HCT116 (cell line): ENCODE data around the gene CSPG4.
"Not testable (repeated sequence)": the region's sequence is repeated elsewhere in the genome, so short reads cannot be mapped to it uniquely, and the experiment has no call there.

ENCODE experiments used
- CTCF ChIP-seq, 3 experiments: fragments of 200-600 bp in 1 of 3; sonication (generic) in 1 of 3; IDR thresholded peaks in 2 of 3; conservative IDR thresholded peaks in 1 of 3; 2 replicates each; pipeline ENCODE4 v1.5.1; 2012 to 2017; ENCODE audit warnings: low read depth in 2 of 3, low read length in 2 of 3, antibody characterized with exemption in 1 of 3, borderline replicate concordance in 1 of 3, control low read depth in 1 of 3, mild to moderate bottlenecking in 1 of 3, mixed read lengths in 1 of 3, mixed run types in 1 of 3, moderate library complexity in 1 of 3; ENCODE audit not compliant: insufficient read depth in 1 of 3
- EZH2 ChIP-seq: fragments of 200-600 bp; sonication (generic); IDR thresholded peaks from 2 replicates; pipeline ENCODE4 v1.6.1; 2017; ENCODE audit warnings: antibody characterized with exemption, mixed run types
- EZH2phosphoT487 ChIP-seq: fragments of 200-600 bp; IDR thresholded peaks from 2 replicates; pipeline ENCODE4 v1.6.1; 2018; ENCODE audit warnings: antibody characterized with exemption, borderline replicate concordance
- MAX ChIP-seq: IDR thresholded peaks from 2 replicates; pipeline ENCODE4 v1.6.1; 2012
- POLR2AphosphoS5 ChIP-seq: IDR thresholded peaks from 2 replicates; pipeline ENCODE4 v1.6.1; 2011; ENCODE audit warnings: mild to moderate bottlenecking, low read depth, low read length, moderate library complexity
- SRF ChIP-seq: IDR thresholded peaks from 2 replicates; pipeline ENCODE4 v1.6.1; 2012; ENCODE audit warnings: low read depth
- TCF7L2 ChIP-seq: IDR thresholded peaks from 2 replicates; pipeline ENCODE4 v1.7.0; 2011; ENCODE audit warnings: borderline replicate concordance, inconsistent platforms; ENCODE audit not compliant: insufficient read depth, insufficient read length; ENCODE audit errors: extremely low read depth
- ZBTB33 ChIP-seq: IDR thresholded peaks from 2 replicates; pipeline ENCODE4 v1.6.1; 2011; ENCODE audit warnings: mild to moderate bottlenecking, low read length, moderate library complexity; ENCODE audit not compliant: insufficient replicate concordance; ENCODE audit errors: extremely low read depth
- ZNF274 ChIP-seq: fragments of 200-500 bp; sonication (Bioruptor generic); IDR thresholded peaks from 2 replicates; pipeline ENCODE4 v1.6.1; 2014; ENCODE audit warnings: mild to moderate bottlenecking, low read depth, low read length, inconsistent platforms

GRCh38 chr15:75710874-75711273 is 1.8 kb downstream of the CSPG4 start:
- not testable (repeated sequence) for TF ChIP-seq POLR2AphosphoS5; SRF; CTCF (IDR thresholded peaks at IDR 0.05 in 2 of 3, conservative IDR thresholded peaks at IDR 0.05 in 1 of 3; ENCODE audit: borderline replicate concordance in 1 of 3, insufficient read depth in 1 of 3, low read depth in 2 of 3, low read length in 2 of 3); EZH2phosphoT487; ZBTB33; MAX; ZNF274; EZH2; TCF7L2
